Colonic mucosa (tissue), 4 donors: ENCODE measurements around the gene EXT2. TPM values are rescaled to one million over a fixed set of nuclear protein-coding genes. Genes with fewer than 3 reads are reported as not detected.

ENCODE experiments used
- DNase-seq: peaks from one replicate; pipeline ENCODE4 v3.0.0-alpha.2; 2020
- H3K27ac ChIP-seq: fragments of 200-600 bp; one replicate; pipeline ENCODE4 v1.8.0; 2021
- H3K27me3 ChIP-seq: fragments of 200-600 bp; one replicate; pipeline ENCODE4 v1.8.0; 2021
- H3K36me3 ChIP-seq: fragments of 200-600 bp; one replicate; pipeline ENCODE4 v1.8.0; 2021
- H3K4me1 ChIP-seq: fragments of 200-600 bp; one replicate; pipeline ENCODE4 v1.8.0; 2021; ENCODE audit warnings: mild to moderate bottlenecking
- H3K4me3 ChIP-seq: fragments of 200-600 bp; one replicate; pipeline ENCODE4 v1.8.0; 2021
- H3K9ac ChIP-seq, 2 donors: one replicate each; pipeline ENCODE4 v1.7.0; 2013; ENCODE audit warnings: control low read depth in 2 of 2, low read depth in 2 of 2, low read length in 2 of 2
- H3K9me3 ChIP-seq: fragments of 200-600 bp; one replicate; pipeline ENCODE4 v1.8.0; 2021
- CTCF ChIP-seq: fragments of 200-600 bp; IDR thresholded peaks from one replicate; pipeline ENCODE4 v1.8.0; 2022; ENCODE audit warnings: antibody characterized with exemption, mild to moderate bottlenecking
- intact Hi-C: fragments of 100-400 bp; cut with DNase I; formaldehyde crosslinking; loops from one replicate; pipeline ENCODE4 v1.14.1; 2022
- total RNA-seq, 2 donors: library from RNA; stranded (reverse); fragmentation: NEBNext Ultra II Directional in 1 of 2; extraction: Animal tissue kit (Norgen Biotek cat#: 25700) in 1 of 2; gene quantifications; one replicate each; pipeline ENCODE4 v1.2.1, GENCODE V29; 2021
- donor health status: healthy.
- donor health status: DM: no; HTN: no; CAD: no.
- donor health status: DM: no; HTN: no; CAD: no.

Gene EXT2
- total RNA-seq, 2 donors from 2014 or later, result 53.2 to 54.7 TPM

- Histone ChIP-seq H3K27me3 (no peaks in the 10 kb centered on the region), H3K4me3 (no peak overlapping the region), H3K9me3 (no peaks in the 10 kb centered on the region), H3K27ac (no peak overlapping the region), H3K9ac (no peak overlapping the region), H3K36me3 (no peaks in the 10 kb centered on the region), H3K4me1 (no peaks in the 10 kb centered on the region)
- no peak for TF ChIP-seq CTCF
- no peak for DNase-seq
- intact Hi-C loops, result no loop called here
These were observed 172.5 kb downstream of the EXT2 start for GRCh38 chr11:44267750-44268613.

- H3K9ac ChIP-seq, result no peak overlapping the region
- no peak for DNase-seq
- H3K4me1 ChIP-seq, result no peaks in the 10 kb centered on the region
- no peak overlapping the region for H3K4me3 ChIP-seq
- intact Hi-C loops, result no loop called here
- H3K9me3 ChIP-seq, result no peaks in the 10 kb centered on the region
- no peaks in the 10 kb centered on the region for H3K36me3 ChIP-seq
- no peak overlapping the region for H3K27ac ChIP-seq
- TF ChIP-seq CTCF, result no peak
- H3K27me3 ChIP-seq, result no peaks in the 10 kb centered on the region
These were observed 173.2 kb downstream of the EXT2 start for GRCh38 chr11:44268614-44269080.

GRCh38 chr11:44269369-44270351 is 174.2 kb downstream of the EXT2 start:
- DNase-seq, result no peak
- intact Hi-C loops, result no loop called here
- no peaks in the 10 kb centered on the region for H3K4me1 ChIP-seq

GRCh38 chr11:44270403-44271273 is 175.2 kb downstream of the EXT2 start:
- no peak for TF ChIP-seq CTCF
- Histone ChIP-seq H3K4me3 (no peak overlapping the region), H3K27me3 (no peaks in the 10 kb centered on the region), H3K36me3 (no peaks in the 10 kb centered on the region), H3K9ac (no peak overlapping the region), H3K27ac (no peak overlapping the region), H3K9me3 (no peaks in the 10 kb centered on the region), H3K4me1 (no peaks in the 10 kb centered on the region)
- intact Hi-C loops, result no loop called here
- DNase-seq, result no peak

More at GRCh38 chr11:44269369-44270351, 174.2 kb downstream of the EXT2 start:
- Histone ChIP-seq H3K27me3 (no peaks in the 10 kb centered on the region), H3K4me3 (no peak overlapping the region), H3K9ac (no peak overlapping the region), H3K9me3 (no peaks in the 10 kb centered on the region), H3K36me3 (no peaks in the 10 kb centered on the region), H3K27ac (no peak overlapping the region)
- no peak for TF ChIP-seq CTCF

GRCh38 chr11:44271286-44271685 is 175.8 kb downstream of the EXT2 start:
- Histone ChIP-seq H3K27ac (no peak overlapping the region), H3K9ac (no peak overlapping the region), H3K36me3 (no peaks in the 10 kb centered on the region), H3K4me1 (no peaks in the 10 kb centered on the region), H3K4me3 (no peak overlapping the region), H3K27me3 (no peaks in the 10 kb centered on the region), H3K9me3 (no peaks in the 10 kb centered on the region)
- TF ChIP-seq CTCF, result no peak
- DNase-seq, result no peak
- intact Hi-C loops, result no loop called here
